Skeletal muscle tissue (tissue), 4 donors: Measurements from ENCODE around the gene GSTO1. TPM values are rescaled to one million over a fixed set of nuclear protein-coding genes. Genes with fewer than 3 reads are reported as not detected.
A peak's percentile ranks its signal among the peaks of the same experiment; 100 is the strongest.

ENCODE experiments used
- H3K27ac ChIP-seq: one replicate; pipeline ENCODE4 v1.7.0; 2013; ENCODE audit warnings: mild to moderate bottlenecking, low read depth, low read length, inconsistent platforms
- H3K27me3 ChIP-seq, 3 donors: one replicate each; pipeline ENCODE4 v1.7.0; 2013; ENCODE audit warnings: low read length in 3 of 3; ENCODE audit not compliant: control insufficient read depth in 3 of 3, insufficient read depth in 3 of 3
- H3K36me3 ChIP-seq, 3 donors: one replicate each; pipeline ENCODE4 v1.7.0; 2013; ENCODE audit warnings: low read length in 3 of 3; ENCODE audit not compliant: control insufficient read depth in 3 of 3, insufficient read depth in 3 of 3
- H3K4me1 ChIP-seq, 3 donors: one replicate each; pipeline ENCODE4 v1.7.0; 2013; ENCODE audit warnings: low read length in 3 of 3, mild to moderate bottlenecking in 3 of 3; ENCODE audit not compliant: control insufficient read depth in 3 of 3, insufficient read depth in 3 of 3
- H3K4me3 ChIP-seq, 3 donors: one replicate each; pipeline ENCODE4 v1.7.0; 2013; ENCODE audit warnings: low read length in 3 of 3
- H3K9ac ChIP-seq, 3 donors: one replicate each; pipeline ENCODE4 v1.7.0; 2013; ENCODE audit warnings: low read length in 3 of 3, mild to moderate bottlenecking in 3 of 3, moderate library complexity in 2 of 3, low read depth in 1 of 3
- H3K9me3 ChIP-seq, 3 donors: one replicate each; pipeline ENCODE4 v1.7.0; 2013; ENCODE audit warnings: low read length in 3 of 3; ENCODE audit not compliant: control insufficient read depth in 3 of 3
- total RNA-seq: library from RNA; depleted of rRNA; stranded (reverse); fragments of >200 nt; gene quantifications from one replicate; pipeline ENCODE4 v1.2.3, GENCODE V29; 2014
- donor health status: Osteomylitis.

Gene GSTO1
- total RNA-seq, 1 donor from 2014 or later = 53.2 TPM

GRCh38 chr10:104268713-104269645, 14.3 kb downstream of the GSTO1 start, which contains the start of gene GSTO2:
GSTO2 (plus strand) TSS chr10:104269184; CDS start chr10:104274916, 5,732 bp downstream.
- H3K9me3 ChIP-seq = no peaks in the 10 kb centered on the region
- H3K27ac ChIP-seq = peak within 1 kb of the TSS; percentile 69
- peak within 1 kb of the TSS; percentile 85 to 90 (median 89) for H3K9ac ChIP-seq
- no peaks in the 10 kb centered on the region for H3K27me3 ChIP-seq
- peaks cover 7 to 12% (median 9%) of the 10 kb centered on the region in 3 donors for H3K4me1 ChIP-seq
- H3K4me3 ChIP-seq = peak within 1 kb of the TSS; percentile 87 to 90 (median 89)
- peaks cover 17 to 30% (median 30%) of the 10 kb centered on the region in 3 donors for H3K36me3 ChIP-seq

- no peaks in the 10 kb centered on the region for H3K9me3 ChIP-seq
- H3K36me3 ChIP-seq = no peaks in the 10 kb centered on the region
- no peak overlapping the region for H3K9ac ChIP-seq
Observed at GRCh38 chr10:104273286-104273685, 18.6 kb downstream of the GSTO1 start.

GRCh38 chr10:104273899-104274575, 19.3 kb downstream of the GSTO1 start:
- H3K9ac ChIP-seq = no peak overlapping the region
- no peak overlapping the region for H3K27ac ChIP-seq
- no peaks in the 10 kb centered on the region for H3K9me3 ChIP-seq
- H3K4me3 ChIP-seq = no peak overlapping the region
- peaks cover 7 to 14% (median 13%) of the 10 kb centered on the region in 3 donors for H3K27me3 ChIP-seq
- no peaks in the 10 kb centered on the region for H3K36me3 ChIP-seq
- H3K4me1 ChIP-seq = peaks cover 2 to 5% (median 5%) of the 10 kb centered on the region in 3 donors

More at GRCh38 chr10:104273286-104273685, 18.6 kb downstream of the GSTO1 start:
- H3K4me1 ChIP-seq = peaks cover 6 to 9% (median 7%) of the 10 kb centered on the region in 3 donors
- H3K27ac ChIP-seq = no peak overlapping the region
- no peak overlapping the region for H3K4me3 ChIP-seq
- peaks cover 7 to 14% (median 13%) of the 10 kb centered on the region in 3 donors for H3K27me3 ChIP-seq

GRCh38 chr10:104274762-104275721, 20.4 kb downstream of the GSTO1 start:
- H3K36me3 ChIP-seq = no peaks in the 10 kb centered on the region
- no peaks in the 10 kb centered on the region for H3K9me3 ChIP-seq
- H3K9ac ChIP-seq = no peak overlapping the region
- H3K4me1 ChIP-seq = peaks cover 0 to 5% (median 0%) of the 10 kb centered on the region in 3 donors
- H3K4me3 ChIP-seq = no peak overlapping the region
- H3K27me3 ChIP-seq = peaks cover 7 to 14% (median 13%) of the 10 kb centered on the region in 3 donors
- no peak overlapping the region for H3K27ac ChIP-seq

- Histone ChIP-seq H3K9ac (no peak overlapping the region), H3K9me3 (no peaks in the 10 kb centered on the region), H3K36me3 (no peaks in the 10 kb centered on the region), H3K4me3 (no peak overlapping the region), H3K27me3 (peaks cover 7 to 14% (median 13%) of the 10 kb centered on the region in 3 donors), H3K27ac (no peak overlapping the region), H3K4me1 (peaks cover 0 to 5% (median 0%) of the 10 kb centered on the region in 3 donors)
Observed at GRCh38 chr10:104276192-104276591, 21.5 kb downstream of the GSTO1 start.

GRCh38 chr10:104277785-104278184, 23.1 kb downstream of the GSTO1 start:
- Histone ChIP-seq H3K36me3 (no peaks in the 10 kb centered on the region), H3K9ac (no peak overlapping the region), H3K4me1 (peaks cover 0 to 5% (median 0%) of the 10 kb centered on the region in 3 donors), H3K27ac (no peak overlapping the region), H3K4me3 (no peak overlapping the region), H3K27me3 (peaks cover 7 to 14% (median 13%) of the 10 kb centered on the region in 3 donors), H3K9me3 (no peaks in the 10 kb centered on the region)

- no peak overlapping the region for H3K27ac ChIP-seq
- no peaks in the 10 kb centered on the region for H3K36me3 ChIP-seq
- H3K9me3 ChIP-seq = no peaks in the 10 kb centered on the region
- H3K27me3 ChIP-seq = peaks cover 7 to 13% (median 11%) of the 10 kb centered on the region in 3 donors
- H3K9ac ChIP-seq = no peak overlapping the region
- peaks cover 0 to 3% (median 0%) of the 10 kb centered on the region in 3 donors for H3K4me1 ChIP-seq
- H3K4me3 ChIP-seq = no peak overlapping the region
Observed at GRCh38 chr10:104279550-104280259, 25.0 kb downstream of the GSTO1 start.

- no peaks in the 10 kb centered on the region for H3K27me3 ChIP-seq
Observed at GRCh38 chr10:104281694-104282093, 27.0 kb downstream of the GSTO1 start.

GRCh38 chr10:104284846-104285245, 30.2 kb downstream of the GSTO1 start:
- no peaks in the 10 kb centered on the region for H3K27me3 ChIP-seq
- H3K9me3 ChIP-seq = no peaks in the 10 kb centered on the region
- H3K4me3 ChIP-seq = no peak overlapping the region
- H3K9ac ChIP-seq = no peak overlapping the region
- no peaks in the 10 kb centered on the region for H3K36me3 ChIP-seq
- no peak overlapping the region for H3K27ac ChIP-seq
- no peaks in the 10 kb centered on the region for H3K4me1 ChIP-seq

More at GRCh38 chr10:104281694-104282093, 27.0 kb downstream of the GSTO1 start:
- Histone ChIP-seq H3K9me3 (no peaks in the 10 kb centered on the region), H3K4me1 (no peaks in the 10 kb centered on the region), H3K27ac (no peak overlapping the region), H3K9ac (no peak overlapping the region), H3K36me3 (no peaks in the 10 kb centered on the region), H3K4me3 (no peak overlapping the region)
